ENCODE results near the gene SGSM1.

DNA sequence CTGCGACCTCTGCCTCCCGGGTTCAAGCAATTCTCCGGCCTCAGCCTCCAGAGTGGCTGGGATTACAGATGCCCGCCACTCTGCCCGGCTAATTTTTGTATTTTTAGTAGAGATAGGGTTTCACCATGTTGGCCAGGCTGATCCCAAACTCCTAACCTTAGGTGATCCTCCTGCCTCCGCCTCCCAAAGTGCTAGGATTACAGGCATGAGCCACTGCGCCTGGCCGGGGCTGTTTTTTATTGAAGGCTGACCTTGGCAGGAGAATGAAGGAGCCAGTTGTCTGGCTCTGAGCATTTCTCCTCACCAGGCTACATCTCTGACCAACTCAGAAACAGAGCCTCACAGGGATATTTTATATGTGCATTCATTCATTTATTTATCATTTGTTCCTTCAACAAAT is 148.8 kb downstream of the SGSM1 start:
- TF ChIP-seq, protein P1, sequence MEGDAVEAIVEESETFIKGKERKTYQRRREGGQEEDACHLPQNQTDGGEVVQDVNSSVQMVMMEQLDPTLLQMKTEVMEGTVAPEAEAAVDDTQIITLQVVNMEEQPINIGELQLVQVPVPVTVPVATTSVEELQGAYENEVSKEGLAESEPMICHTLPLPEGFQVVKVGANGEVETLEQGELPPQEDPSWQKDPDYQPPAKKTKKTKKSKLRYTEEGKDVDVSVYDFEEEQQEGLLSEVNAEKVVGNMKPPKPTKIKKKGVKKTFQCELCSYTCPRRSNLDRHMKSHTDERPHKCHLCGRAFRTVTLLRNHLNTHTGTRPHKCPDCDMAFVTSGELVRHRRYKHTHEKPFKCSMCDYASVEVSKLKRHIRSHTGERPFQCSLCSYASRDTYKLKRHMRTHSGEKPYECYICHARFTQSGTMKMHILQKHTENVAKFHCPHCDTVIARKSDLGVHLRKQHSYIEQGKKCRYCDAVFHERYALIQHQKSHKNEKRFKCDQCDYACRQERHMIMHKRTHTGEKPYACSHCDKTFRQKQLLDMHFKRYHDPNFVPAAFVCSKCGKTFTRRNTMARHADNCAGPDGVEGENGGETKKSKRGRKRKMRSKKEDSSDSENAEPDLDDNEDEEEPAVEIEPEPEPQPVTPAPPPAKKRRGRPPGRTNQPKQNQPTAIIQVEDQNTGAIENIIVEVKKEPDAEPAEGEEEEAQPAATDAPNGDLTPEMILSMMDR (tag by site-specific recombination; IDR thresholded peaks at IDR 0.05) = no peak
- TF ChIP-seq, protein P2, sequence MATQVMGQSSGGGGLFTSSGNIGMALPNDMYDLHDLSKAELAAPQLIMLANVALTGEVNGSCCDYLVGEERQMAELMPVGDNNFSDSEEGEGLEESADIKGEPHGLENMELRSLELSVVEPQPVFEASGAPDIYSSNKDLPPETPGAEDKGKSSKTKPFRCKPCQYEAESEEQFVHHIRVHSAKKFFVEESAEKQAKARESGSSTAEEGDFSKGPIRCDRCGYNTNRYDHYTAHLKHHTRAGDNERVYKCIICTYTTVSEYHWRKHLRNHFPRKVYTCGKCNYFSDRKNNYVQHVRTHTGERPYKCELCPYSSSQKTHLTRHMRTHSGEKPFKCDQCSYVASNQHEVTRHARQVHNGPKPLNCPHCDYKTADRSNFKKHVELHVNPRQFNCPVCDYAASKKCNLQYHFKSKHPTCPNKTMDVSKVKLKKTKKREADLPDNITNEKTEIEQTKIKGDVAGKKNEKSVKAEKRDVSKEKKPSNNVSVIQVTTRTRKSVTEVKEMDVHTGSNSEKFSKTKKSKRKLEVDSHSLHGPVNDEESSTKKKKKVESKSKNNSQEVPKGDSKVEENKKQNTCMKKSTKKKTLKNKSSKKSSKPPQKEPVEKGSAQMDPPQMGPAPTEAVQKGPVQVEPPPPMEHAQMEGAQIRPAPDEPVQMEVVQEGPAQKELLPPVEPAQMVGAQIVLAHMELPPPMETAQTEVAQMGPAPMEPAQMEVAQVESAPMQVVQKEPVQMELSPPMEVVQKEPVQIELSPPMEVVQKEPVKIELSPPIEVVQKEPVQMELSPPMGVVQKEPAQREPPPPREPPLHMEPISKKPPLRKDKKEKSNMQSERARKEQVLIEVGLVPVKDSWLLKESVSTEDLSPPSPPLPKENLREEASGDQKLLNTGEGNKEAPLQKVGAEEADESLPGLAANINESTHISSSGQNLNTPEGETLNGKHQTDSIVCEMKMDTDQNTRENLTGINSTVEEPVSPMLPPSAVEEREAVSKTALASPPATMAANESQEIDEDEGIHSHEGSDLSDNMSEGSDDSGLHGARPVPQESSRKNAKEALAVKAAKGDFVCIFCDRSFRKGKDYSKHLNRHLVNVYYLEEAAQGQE (tag by site-specific recombination; IDR thresholded peaks at IDR 0.05) = no peak
